Large intestine (tissue), 3 donors: ENCODE measurements around the gene CD320. TPM values are rescaled to one million over a fixed set of nuclear protein-coding genes. Genes with fewer than 3 reads are reported as not detected.
"Not testable (repeated sequence)": the region's sequence is repeated elsewhere in the genome, so short reads cannot be mapped to it uniquely, and the experiment has no call there.

Experiments
- DNase-seq, 2 donors: peaks; one replicate each; pipeline versions ENCODE4 v3.0.0 to v3.0.0-alpha.2; 2013
- H3K27ac ChIP-seq: one replicate; pipeline ENCODE4 v1.5.1; 2013; ENCODE audit warnings: low read length
- H3K27me3 ChIP-seq: 2 replicates; pipeline ENCODE4 v1.6.1; 2013; ENCODE audit warnings: low read length; ENCODE audit not compliant: control insufficient read depth, insufficient read depth
- H3K36me3 ChIP-seq: 2 replicates; pipeline ENCODE4 v1.6.1; 2013; ENCODE audit warnings: low read length; ENCODE audit not compliant: control insufficient read depth, insufficient read depth
- H3K4me1 ChIP-seq: one replicate; pipeline ENCODE4 v1.6.1; 2013; ENCODE audit warnings: low read length; ENCODE audit not compliant: control insufficient read depth, insufficient read depth
- H3K4me3 ChIP-seq: one replicate; pipeline ENCODE4 v1.5.1; 2013; ENCODE audit warnings: low read length
- H3K9me3 ChIP-seq: one replicate; pipeline ENCODE4 v1.6.1; 2013; ENCODE audit warnings: mild to moderate bottlenecking, low read depth, low read length, moderate library complexity; ENCODE audit not compliant: control insufficient read depth
- WGBS: methylation state at CpG from one replicate; pipeline ENCODE4 v1.1.5; 2013; ENCODE audit warnings: low lambda C conversion rate; ENCODE audit not compliant: insufficient coverage; 5-methylcytosine and 5-hydroxymethylcytosine counted together
- polyA plus RNA-seq: library from polyadenylated mRNA; unstranded; fragments of 120-200 nt; gene quantifications from one replicate; pipeline ENCODE4 v1.2.1, GENCODE V29; 2013

Gene CD320
- polyA plus RNA-seq, 1 donor, result 30.3 TPM

DNA sequence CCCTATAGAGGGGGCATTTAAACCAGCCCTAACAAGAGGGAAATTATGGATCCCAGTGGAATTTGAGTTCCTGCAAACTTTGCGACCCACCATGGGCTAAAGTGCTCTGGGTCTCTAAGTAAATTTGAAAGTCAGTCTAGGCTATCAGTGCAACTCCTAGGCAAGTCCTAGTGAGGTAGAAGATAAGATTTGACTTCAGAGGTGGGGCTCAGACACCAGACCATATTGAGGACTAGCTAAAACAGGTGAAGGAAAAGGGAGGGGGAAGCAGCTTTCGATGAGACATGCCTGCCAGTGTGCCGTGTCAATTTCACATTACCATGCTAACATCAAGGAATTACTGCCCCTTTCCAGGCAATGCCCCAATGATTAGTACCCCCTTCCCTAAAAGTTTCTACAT is 38.4 kb downstream of the CD320 start:
- DNase-seq, result no peak
- Histone ChIP-seq H3K27ac (no peak overlapping the region), H3K4me3 (no peak overlapping the region), H3K27me3 (no peaks in the 10 kb centered on the region), H3K36me3 (no peaks in the 10 kb centered on the region), H3K4me1 (no peaks in the 10 kb centered on the region), H3K9me3 (no peaks in the 10 kb centered on the region)
- no CpG with 5 or more reads among the region's 3 CpGs for WGBS

DNA sequence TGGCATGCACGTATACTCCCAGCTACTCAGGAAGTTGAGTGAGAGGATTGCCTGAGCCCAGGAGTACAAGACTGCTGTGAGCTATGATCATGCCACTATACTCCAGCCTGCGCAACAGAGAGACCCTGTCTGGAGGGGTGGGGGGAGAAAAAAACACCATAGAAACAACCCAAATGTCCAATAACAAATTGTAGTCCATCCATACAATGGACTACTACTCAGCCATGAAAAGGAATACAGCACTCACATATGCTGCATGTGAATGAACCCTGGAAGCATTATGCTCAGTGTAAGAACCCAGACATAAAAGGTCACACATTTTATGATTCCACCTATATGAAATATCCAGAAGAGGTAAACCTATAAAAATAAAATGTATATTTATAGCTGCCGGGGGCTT is 42.3 kb downstream of the CD320 start:
- Histone ChIP-seq H3K4me1 (no peaks in the 10 kb centered on the region), H3K27me3 (no peaks in the 10 kb centered on the region), H3K4me3 (no peak overlapping the region), H3K27ac (no peak overlapping the region), H3K36me3 (peaks cover 20% of the 10 kb centered on the region), H3K9me3 (no peaks in the 10 kb centered on the region)
- no peak for DNase-seq
- no CpG with 5 or more reads among the region's 3 CpGs for WGBS

DNA sequence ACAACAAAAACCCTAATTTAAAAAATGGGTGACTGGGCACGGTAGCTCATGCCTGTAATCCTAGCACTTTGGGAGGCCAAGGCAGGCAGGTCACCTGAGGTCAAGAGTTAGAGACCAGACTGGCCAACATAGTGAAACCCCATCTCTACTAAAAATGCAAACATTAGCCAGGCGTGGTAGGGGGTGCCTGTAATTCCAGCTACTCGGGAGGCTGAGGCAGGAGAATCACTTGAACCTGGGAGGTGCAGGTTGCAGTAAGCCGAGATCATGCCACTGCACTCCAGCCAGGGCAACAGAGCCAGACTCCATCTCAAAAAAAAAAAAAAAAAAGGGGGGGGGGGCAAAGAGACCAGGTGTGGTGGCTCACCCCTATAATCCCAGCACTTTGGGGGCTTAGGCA is 43.9 kb downstream of the CD320 start:
- DNase-seq, H3K9me3 ChIP-seq, H3K4me3 ChIP-seq, H3K27me3 ChIP-seq, H3K27ac ChIP-seq, H3K4me1 ChIP-seq: not testable (repeated sequence)
- WGBS, result no CpG with 5 or more reads among the region's 4 CpGs
- peaks cover 28% of the 10 kb centered on the region for H3K36me3 ChIP-seq

DNA sequence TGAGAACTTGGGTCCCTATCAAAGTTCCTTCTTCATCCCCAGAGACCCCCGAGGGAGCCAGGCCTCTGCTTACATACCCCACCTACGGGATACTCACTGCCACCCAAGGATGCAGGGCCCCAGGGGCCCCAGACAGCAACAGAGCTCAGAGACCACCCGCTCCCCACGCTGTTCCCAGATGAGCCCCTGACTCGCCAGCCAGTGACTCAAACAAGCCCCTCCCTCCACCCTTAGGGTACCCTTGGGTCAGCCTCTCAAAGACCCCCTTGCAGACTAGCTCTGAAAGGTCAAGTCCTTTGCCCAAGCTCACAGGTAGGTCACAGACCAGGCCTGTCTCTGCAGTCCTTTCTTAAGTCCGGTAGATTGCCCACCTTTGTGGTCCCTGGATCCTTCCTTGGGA is 45.7 kb downstream of the CD320 start:
- H3K36me3 ChIP-seq, result peaks cover 43% of the 10 kb centered on the region
- no peak for DNase-seq
- no peak overlapping the region for H3K4me3 ChIP-seq
- H3K27me3 ChIP-seq, result no peaks in the 10 kb centered on the region
- H3K4me1 ChIP-seq, result peaks cover 5% of the 10 kb centered on the region
- WGBS, result no CpG with 5 or more reads among the region's 6 CpGs
- H3K9me3 ChIP-seq, result no peaks in the 10 kb centered on the region
- H3K27ac ChIP-seq, result no peak overlapping the region

DNA sequence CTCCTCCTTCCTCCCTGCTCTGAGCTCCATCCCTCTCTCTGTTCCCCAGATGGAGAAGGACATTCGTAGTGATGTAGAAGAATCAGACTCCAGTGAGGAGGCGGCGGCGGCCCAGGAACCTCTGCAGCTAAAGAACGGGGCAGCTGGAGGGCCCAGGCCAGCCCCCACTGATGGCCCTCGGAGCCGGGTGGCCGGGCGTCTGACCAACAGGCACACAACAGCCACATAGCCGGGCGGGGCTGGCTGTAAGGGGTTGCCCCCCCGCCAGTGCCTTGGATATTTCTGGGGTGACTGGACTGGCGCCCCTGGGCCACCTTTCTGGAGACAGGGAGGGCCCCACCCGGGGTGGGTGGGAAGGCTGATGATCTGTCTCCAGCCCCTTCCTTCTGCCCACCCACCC is 46.3 kb downstream of the CD320 start:
- Histone ChIP-seq H3K27ac (no peak overlapping the region), H3K9me3 (no peaks in the 10 kb centered on the region), H3K36me3 (peaks cover 49% of the 10 kb centered on the region), H3K4me3 (no peak overlapping the region), H3K27me3 (no peaks in the 10 kb centered on the region), H3K4me1 (peaks cover 8% of the 10 kb centered on the region)
- no CpG with 5 or more reads among the region's 14 CpGs for WGBS
- DNase-seq, result no peak

DNA sequence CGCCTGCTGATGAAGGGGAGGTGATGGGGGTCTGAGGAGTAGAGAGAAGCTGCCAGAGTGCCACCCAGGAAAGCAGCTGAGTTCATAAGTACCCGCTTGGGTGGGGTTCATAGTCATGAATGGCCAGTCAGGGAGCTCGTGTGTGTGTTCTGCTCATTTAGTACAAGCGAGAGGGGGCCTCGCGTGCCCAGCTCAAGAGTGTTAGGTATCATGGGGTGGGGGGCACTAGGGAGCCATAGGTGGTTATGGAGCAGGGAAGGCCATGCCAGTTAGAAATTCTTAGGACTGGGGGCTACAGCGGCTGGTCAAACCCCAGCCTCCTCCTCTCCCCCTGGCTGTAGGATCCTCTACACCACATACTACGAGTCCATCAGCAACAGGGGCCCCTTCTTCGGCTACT is 46.8 kb downstream of the CD320 start:
- peaks cover 8% of the 10 kb centered on the region for H3K4me1 ChIP-seq
- no peak for DNase-seq
- H3K9me3 ChIP-seq, result no peaks in the 10 kb centered on the region
- H3K27ac ChIP-seq, result no peak overlapping the region
- H3K4me3 ChIP-seq, result no peak overlapping the region
- no peaks in the 10 kb centered on the region for H3K27me3 ChIP-seq
- WGBS, result no CpG with 5 or more reads among the region's 9 CpGs
- peaks cover 54% of the 10 kb centered on the region for H3K36me3 ChIP-seq

GRCh38 chr19:8259922-8260247 is 48.3 kb downstream of the CD320 start:
- H3K4me1 ChIP-seq, result peaks cover 8% of the 10 kb centered on the region
- H3K9me3 ChIP-seq, result no peaks in the 10 kb centered on the region
- no CpG with 5 or more reads among the region's 3 CpGs for WGBS
- no peak overlapping the region for H3K4me3 ChIP-seq
- no peak overlapping the region for H3K27ac ChIP-seq
- H3K27me3 ChIP-seq, result no peaks in the 10 kb centered on the region
- no peak for DNase-seq
- H3K36me3 ChIP-seq, result peaks cover 69% of the 10 kb centered on the region

GRCh38 chr19:8259142-8259921 is 48.8 kb downstream of the CD320 start:
- H3K27me3 ChIP-seq, result no peaks in the 10 kb centered on the region
- no peak for DNase-seq
- 100% methylated on average over 1 of the region's 11 CpGs for WGBS
- H3K4me1 ChIP-seq, result peaks cover 8% of the 10 kb centered on the region
- no peaks in the 10 kb centered on the region for H3K9me3 ChIP-seq
- H3K36me3 ChIP-seq, result peaks cover 74% of the 10 kb centered on the region
- no peak overlapping the region for H3K27ac ChIP-seq
- no peak overlapping the region for H3K4me3 ChIP-seq

- Histone ChIP-seq H3K4me3 (no peak overlapping the region), H3K36me3 (peaks cover 85% of the 10 kb centered on the region), H3K9me3 (no peaks in the 10 kb centered on the region), H3K27me3 (no peaks in the 10 kb centered on the region), H3K27ac (no peak overlapping the region), H3K4me1 (peaks cover 8% of the 10 kb centered on the region)
- no CpG with 5 or more reads among the region's 5 CpGs for WGBS
- DNase-seq, result peak; percentile 80 to 89
Measured at GRCh38 chr19:8257052-8257443, 51.1 kb downstream of the CD320 start.

DNA sequence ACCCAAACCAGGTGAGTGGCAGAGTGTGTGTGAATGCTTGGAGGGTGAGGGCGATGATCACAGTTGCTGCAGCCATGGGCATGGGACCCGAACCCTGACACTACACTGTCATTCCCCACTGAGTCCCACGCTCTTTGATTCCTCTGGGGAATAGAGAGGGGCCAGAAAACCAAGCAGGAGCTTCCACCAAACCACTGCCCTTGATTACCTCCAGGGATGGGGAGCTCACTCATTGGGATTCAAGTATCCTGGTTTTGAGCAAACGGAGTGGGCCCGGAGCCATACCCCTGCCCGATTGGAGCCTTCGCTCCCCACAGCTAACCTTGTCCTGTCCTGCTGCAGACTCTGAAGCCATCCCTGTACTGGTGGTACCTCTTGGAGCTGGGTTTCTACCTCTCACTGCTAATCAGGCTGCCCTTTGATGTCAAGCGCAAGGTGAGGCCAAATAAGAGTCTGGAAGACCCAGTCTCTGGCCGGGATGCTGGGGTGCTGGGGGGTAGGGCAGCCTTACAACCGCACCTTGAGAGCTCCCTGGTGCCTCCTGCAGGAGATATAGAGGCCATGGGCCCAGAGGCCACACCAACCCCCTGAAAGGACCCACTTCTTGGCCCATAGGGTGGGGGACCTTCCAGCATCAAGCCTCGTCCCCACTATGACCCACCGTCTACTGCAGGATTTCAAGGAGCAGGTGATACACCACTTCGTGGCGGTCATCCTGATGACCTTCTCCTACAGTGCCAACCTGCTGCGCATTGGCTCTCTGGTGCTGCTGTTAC is 51.7 kb downstream of the CD320 start:
- no CpG with 5 or more reads among the region's 15 CpGs for WGBS
- Histone ChIP-seq H3K9me3 (no peaks in the 10 kb centered on the region), H3K4me1 (peaks cover 8% of the 10 kb centered on the region), H3K27me3 (no peaks in the 10 kb centered on the region), H3K4me3 (no peak overlapping the region), H3K36me3 (peaks cover 80% of the 10 kb centered on the region), H3K27ac (no peak overlapping the region)
- DNase-seq, result no peak
